ENCODE measurements around the gene SPDYE4.

GRCh38 chr17:8797621-8798175 lies 39.4 kb upstream of the SPDYE4 start:
- TF ChIP-seq, protein P1, sequence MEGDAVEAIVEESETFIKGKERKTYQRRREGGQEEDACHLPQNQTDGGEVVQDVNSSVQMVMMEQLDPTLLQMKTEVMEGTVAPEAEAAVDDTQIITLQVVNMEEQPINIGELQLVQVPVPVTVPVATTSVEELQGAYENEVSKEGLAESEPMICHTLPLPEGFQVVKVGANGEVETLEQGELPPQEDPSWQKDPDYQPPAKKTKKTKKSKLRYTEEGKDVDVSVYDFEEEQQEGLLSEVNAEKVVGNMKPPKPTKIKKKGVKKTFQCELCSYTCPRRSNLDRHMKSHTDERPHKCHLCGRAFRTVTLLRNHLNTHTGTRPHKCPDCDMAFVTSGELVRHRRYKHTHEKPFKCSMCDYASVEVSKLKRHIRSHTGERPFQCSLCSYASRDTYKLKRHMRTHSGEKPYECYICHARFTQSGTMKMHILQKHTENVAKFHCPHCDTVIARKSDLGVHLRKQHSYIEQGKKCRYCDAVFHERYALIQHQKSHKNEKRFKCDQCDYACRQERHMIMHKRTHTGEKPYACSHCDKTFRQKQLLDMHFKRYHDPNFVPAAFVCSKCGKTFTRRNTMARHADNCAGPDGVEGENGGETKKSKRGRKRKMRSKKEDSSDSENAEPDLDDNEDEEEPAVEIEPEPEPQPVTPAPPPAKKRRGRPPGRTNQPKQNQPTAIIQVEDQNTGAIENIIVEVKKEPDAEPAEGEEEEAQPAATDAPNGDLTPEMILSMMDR (IDR thresholded peaks at IDR 0.05): no peak
- no peak for TF ChIP-seq EZH2 (IDR thresholded peaks at IDR 0.05; ENCODE audit: borderline replicate concordance, insufficient read depth, low read depth, low read length, poor library complexity, severe bottlenecking)
